GM12878 (cell line): Measurements from ENCODE around the gene ALKBH2. TPM values are rescaled to one million over a fixed set of nuclear protein-coding genes. Genes with fewer than 3 reads are reported as not detected.

Experiments
- ATAC-seq: fragments of 200-7000 bp; cut with Tn5 transposase; 3 replicates; pipeline ENCODE4 v1.9.1; 2020; ENCODE audit warnings: mild to moderate bottlenecking, moderate library complexity
- BruUV-seq: library from RNA; stranded (reverse); fragments of 400-500 nt; replicated peaks from 2 replicates; lab custom pipeline; 2021; lab: Mats Ljungman, UMichigan
- CTCF ChIA-PET: fragments of 300-600 bp; sonication (Branson Sonifier 250); formaldehyde crosslinking; extraction: SDS; loops from one replicate; lab custom pipeline; 2021; ENCODE audit warnings: inconsistent platforms; lab: Yijun Ruan, JAX
- POLR2A ChIA-PET: fragments of 350-600 bp; formaldehyde crosslinking; extraction: SDS; loops from one replicate; lab custom pipeline; 2021; ENCODE audit warnings: inconsistent platforms; lab: Charles Lee
- RAD21 ChIA-PET: fragments of 300-600 bp; sonication (Branson Sonifier 250); formaldehyde crosslinking; loops from one replicate; lab custom pipeline; 2023; ENCODE audit warnings: antibody characterized with exemption; ENCODE audit not compliant: unreplicated experiment; lab: Charles Lee
- SMC1A ChIA-PET: fragments of 300-600 bp; sonication (Branson Sonifier 250); formaldehyde crosslinking; loops from one replicate; lab custom pipeline; 2023; ENCODE audit not compliant: unreplicated experiment, uncharacterized antibody; lab: Charles Lee
- DNase-seq: peaks from one replicate; pipeline ENCODE4 v3.0.0-alpha.2; 2011; ENCODE audit warnings: low read depth, low spot score
- FAIRE-seq: peaks from 3 replicates; lab custom pipeline; 2011; peaks lifted over from hg19 to GRCh38; lab: Jason Lieb, UNC
- H2AFZ ChIP-seq: 2 replicates; pipeline ENCODE4 v1.6.0; 2011; ENCODE audit warnings: low read depth, low read length, control low read depth; ENCODE audit not compliant: control insufficient read depth
- H3K27ac ChIP-seq: 2 replicates; pipeline ENCODE4 v1.5.1; 2011; ENCODE audit warnings: control low read depth; ENCODE audit not compliant: control insufficient read depth, insufficient read depth
- H3K27me3 ChIP-seq, 2 experiments: replicated peaks in 1 of 2; 2 replicates each; pipeline versions ENCODE4 v1.6.0 to v1.6.1; 2011; ENCODE audit warnings: low read length in 1 of 2; ENCODE audit not compliant: control insufficient read depth in 2 of 2, insufficient read depth in 2 of 2
- H3K36me3 ChIP-seq, 2 experiments: 2 replicates each; pipeline ENCODE4 v1.5.1; 2011; ENCODE audit warnings: low read length in 1 of 2; ENCODE audit not compliant: control insufficient read depth in 2 of 2, insufficient read depth in 2 of 2
- H3K4me1 ChIP-seq: 2 replicates; pipeline ENCODE4 v1.6.1; 2011; ENCODE audit warnings: mild to moderate bottlenecking, low read length, moderate library complexity, mixed read lengths; ENCODE audit not compliant: control insufficient read depth, insufficient read depth
- H3K4me2 ChIP-seq: 2 replicates; pipeline ENCODE4 v1.6.0; 2011; ENCODE audit warnings: control low read depth; ENCODE audit not compliant: control insufficient read depth, insufficient read depth
- H3K4me3 ChIP-seq: fragments of 200-600 bp; sonication (generic); 2 replicates; pipeline ENCODE4 v1.5.1; 2016
- H3K79me2 ChIP-seq: 2 replicates; pipeline ENCODE4 v1.6.0; 2011; ENCODE audit warnings: low read length; ENCODE audit not compliant: control insufficient read depth, insufficient read depth
- H3K9ac ChIP-seq: 2 replicates; pipeline ENCODE4 v1.8.0; 2011; ENCODE audit warnings: low read length, control low read depth, mixed read lengths; ENCODE audit not compliant: control insufficient read depth, insufficient read depth
- H3K9me3 ChIP-seq: replicated peaks from 3 replicates; pipeline ENCODE4 v1.5.1; 2011; ENCODE audit warnings: mild to moderate bottlenecking, low read length; ENCODE audit not compliant: control insufficient read depth, insufficient read depth
- H4K20me1 ChIP-seq: 2 replicates; pipeline ENCODE4 v1.6.0; 2011; ENCODE audit not compliant: control insufficient read depth, insufficient read depth
- BCL11A ChIP-seq: IDR thresholded peaks from 2 replicates; pipeline ENCODE4 v1.6.1; 2011; ENCODE audit warnings: low read depth, low read length
- CBX5 ChIP-seq: sonication (generic); IDR thresholded peaks from 2 replicates; pipeline ENCODE4 v1.6.1; 2016; ENCODE audit warnings: low read depth, moderate library complexity, mild to moderate bottlenecking, inconsistent platforms
- CREB1 ChIP-seq: IDR thresholded peaks from 2 replicates; pipeline ENCODE4 v1.6.1; 2012; ENCODE audit warnings: low read depth, mild to moderate bottlenecking, inconsistent platforms
- CREM ChIP-seq: IDR thresholded peaks from 2 replicates; pipeline ENCODE4 v1.6.1; 2014; ENCODE audit warnings: antibody characterized with exemption, low read depth
- EZH2 ChIP-seq: IDR thresholded peaks from 2 replicates; pipeline ENCODE4 v1.6.1; 2012; ENCODE audit warnings: low read depth, mild to moderate bottlenecking, control low read depth, inconsistent platforms, low read length, borderline replicate concordance; ENCODE audit not compliant: control insufficient read depth
- HDGF ChIP-seq: fragments of 450-650 bp; IDR thresholded peaks from 2 replicates; pipeline ENCODE4 v1.6.1; 2016; ENCODE audit warnings: antibody characterized with exemption
- IKZF2 ChIP-seq, 2 experiments: fragments of 450-650 bp; IDR thresholded peaks; 2 replicates each; pipeline ENCODE4 v1.6.1; 2017; ENCODE audit warnings: mild to moderate bottlenecking in 2 of 2, moderate library complexity in 2 of 2
- NBN ChIP-seq: fragments of 450-650 bp; IDR thresholded peaks from 2 replicates; pipeline ENCODE4 v1.6.1; 2016
- NR2C2 ChIP-seq: IDR thresholded peaks from 2 replicates; pipeline ENCODE4 v1.6.1; 2011; ENCODE audit warnings: borderline replicate concordance, low read depth; ENCODE audit not compliant: control insufficient read depth, insufficient read length
- RAD21 ChIP-seq: IDR thresholded peaks from 2 replicates; pipeline ENCODE4 v1.6.1; 2011; ENCODE audit warnings: mild to moderate bottlenecking, low read depth, low read length, moderate library complexity; ENCODE audit not compliant: insufficient read depth
- RB1 ChIP-seq: fragments of 450-650 bp; formaldehyde crosslinking; IDR thresholded peaks from 2 replicates; pipeline ENCODE4 v1.6.1; 2017; ENCODE audit warnings: mild to moderate bottlenecking, borderline replicate concordance
- STAT3 ChIP-seq: IDR thresholded peaks from 2 replicates; pipeline ENCODE4 v1.6.1; 2011; ENCODE audit warnings: low read depth, low read length, improper control_type of control experiment
- TCF3 ChIP-seq: IDR thresholded peaks from 2 replicates; pipeline ENCODE4 v1.6.1; 2012; ENCODE audit warnings: low read depth, mild to moderate bottlenecking, low read length, borderline replicate concordance; ENCODE audit not compliant: insufficient read depth
- ZNF384 ChIP-seq: IDR thresholded peaks from 2 replicates; pipeline ENCODE4 v1.6.1; 2012; ENCODE audit warnings: low read depth, mild to moderate bottlenecking, low read length, improper control_type of control experiment, borderline replicate concordance
- WGBS: methylation state at CpG from one replicate; pipeline ENCODE4 v1.1.6; 2016; ENCODE audit warnings: low lambda C conversion rate; ENCODE audit not compliant: insufficient replicate concordance, insufficient coverage; ENCODE audit errors: missing lambda C conversion rate; 5-methylcytosine and 5-hydroxymethylcytosine counted together
- in situ Hi-C: fragments of 300-500 bp; cut with MboI; formaldehyde crosslinking; loops from 9 replicates; pipeline ENCODE4 v1.14.3; 2018; ENCODE audit warnings: mixed read lengths
- intact Hi-C: fragments of 100-400 bp; cut with micrococcal nuclease; formaldehyde crosslinking; loops from one replicate; pipeline ENCODE4 v1.14.2; 2022; ENCODE audit not compliant: unreplicated experiment
- polyA plus RNA-seq, 11 experiments: library from polyadenylated mRNA; depleted of rRNA in 4 of 11; unstranded in 6 of 11; stranded (reverse) in 5 of 11; fragments of >200 nt; fragmentation: Nextera tagmentation in 4 of 11; fragmentation: Illumina TruSeq in 1 of 11; extraction: Ambion mirVana in 4 of 11; extraction: Trizol in 1 of 11; gene quantifications; 1 replicate in 1 of 11; 2 replicates in 10 of 11; pipeline versions ENCODE4 v1.2.1 to v1.2.3, GENCODE V29; 2011 to 2016; ENCODE audit warnings: inconsistent platforms in 2 of 11, missing spikeins in 2 of 11, low read depth in 1 of 11
- total RNA-seq, 4 experiments: library from RNA; depleted of rRNA in 3 of 4; stranded (reverse); fragments of >200 nt in 3 of 4; fragmentation: Illumina TruSeq in 1 of 4; extraction: Trizol in 1 of 4; gene quantifications; 2 replicates each; pipeline versions ENCODE4 v1.2.1 to v1.2.3, GENCODE V29; 2013 to 2021
- TF ChIP-seq, protein P1 (sequence below): fragments of 150-350 bp; IDR thresholded peaks from 2 replicates; pipeline ENCODE4 v1.6.1; 2016; ENCODE audit warnings: low read depth, low read length
- TF ChIP-seq, protein P2 (sequence below): IDR thresholded peaks from 2 replicates; pipeline ENCODE4 v1.6.1; 2012; ENCODE audit warnings: low read depth, low read length, improper control_type of control experiment
- TF ChIP-seq, protein P3 (sequence below): IDR thresholded peaks from 2 replicates; pipeline ENCODE4 v1.6.1; 2011; ENCODE audit warnings: borderline replicate concordance, low read depth, mild to moderate bottlenecking, moderate library complexity, low read length; ENCODE audit not compliant: insufficient read depth, poor library complexity, severe bottlenecking

The ALKBH2 gene
- total and polyA plus RNA-seq, 10 of the 15 experiments (the other 5 are each of a cell fraction or from before 2014, with no cell fraction given) = 5.6 to 40.3 (median 31.2) TPM

DNA sequence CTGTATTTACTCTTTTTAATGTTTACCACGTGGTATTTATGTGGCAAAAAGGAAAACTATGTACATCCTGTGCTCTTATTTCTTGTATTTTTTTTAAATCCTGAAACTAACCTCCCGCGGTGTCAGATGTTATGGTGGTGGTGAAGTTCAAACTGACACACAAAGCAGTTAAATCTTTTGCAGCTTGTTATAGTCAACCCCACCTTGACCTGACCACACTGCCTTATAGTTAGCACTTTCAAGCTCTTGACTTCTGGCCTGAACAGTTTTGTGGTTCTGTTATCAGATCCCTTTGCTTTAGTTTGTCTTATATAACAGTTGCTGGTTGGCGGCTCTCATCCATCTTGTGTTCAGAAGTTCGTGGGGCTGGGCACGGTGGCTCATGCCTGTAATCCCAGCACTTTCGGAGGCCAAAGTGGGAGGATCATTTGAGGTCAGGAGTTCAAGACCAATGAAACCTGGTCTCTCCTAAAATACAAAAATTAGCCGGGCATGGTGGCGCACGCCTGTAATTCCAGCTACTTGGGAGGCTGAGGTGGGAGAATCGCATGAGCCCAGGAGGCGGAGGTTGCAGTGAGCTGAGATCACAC is 6.3 kb upstream of the ALKBH2 start:
- H2AFZ ChIP-seq = no peak overlapping the region
- POLR2A ChIA-PET = interaction anchor here (0.7 kb wide), 1 partner anchor 144 kb away, joined by 3 read pairs; no protein-coding TSS in a partner anchor
- no peak for TF ChIP-seq HDGF
- TF ChIP-seq CREB1 = no peak
- no peak for TF ChIP-seq CBX5
- TF ChIP-seq BCL11A = no peak
- TF ChIP-seq, protein P1, sequence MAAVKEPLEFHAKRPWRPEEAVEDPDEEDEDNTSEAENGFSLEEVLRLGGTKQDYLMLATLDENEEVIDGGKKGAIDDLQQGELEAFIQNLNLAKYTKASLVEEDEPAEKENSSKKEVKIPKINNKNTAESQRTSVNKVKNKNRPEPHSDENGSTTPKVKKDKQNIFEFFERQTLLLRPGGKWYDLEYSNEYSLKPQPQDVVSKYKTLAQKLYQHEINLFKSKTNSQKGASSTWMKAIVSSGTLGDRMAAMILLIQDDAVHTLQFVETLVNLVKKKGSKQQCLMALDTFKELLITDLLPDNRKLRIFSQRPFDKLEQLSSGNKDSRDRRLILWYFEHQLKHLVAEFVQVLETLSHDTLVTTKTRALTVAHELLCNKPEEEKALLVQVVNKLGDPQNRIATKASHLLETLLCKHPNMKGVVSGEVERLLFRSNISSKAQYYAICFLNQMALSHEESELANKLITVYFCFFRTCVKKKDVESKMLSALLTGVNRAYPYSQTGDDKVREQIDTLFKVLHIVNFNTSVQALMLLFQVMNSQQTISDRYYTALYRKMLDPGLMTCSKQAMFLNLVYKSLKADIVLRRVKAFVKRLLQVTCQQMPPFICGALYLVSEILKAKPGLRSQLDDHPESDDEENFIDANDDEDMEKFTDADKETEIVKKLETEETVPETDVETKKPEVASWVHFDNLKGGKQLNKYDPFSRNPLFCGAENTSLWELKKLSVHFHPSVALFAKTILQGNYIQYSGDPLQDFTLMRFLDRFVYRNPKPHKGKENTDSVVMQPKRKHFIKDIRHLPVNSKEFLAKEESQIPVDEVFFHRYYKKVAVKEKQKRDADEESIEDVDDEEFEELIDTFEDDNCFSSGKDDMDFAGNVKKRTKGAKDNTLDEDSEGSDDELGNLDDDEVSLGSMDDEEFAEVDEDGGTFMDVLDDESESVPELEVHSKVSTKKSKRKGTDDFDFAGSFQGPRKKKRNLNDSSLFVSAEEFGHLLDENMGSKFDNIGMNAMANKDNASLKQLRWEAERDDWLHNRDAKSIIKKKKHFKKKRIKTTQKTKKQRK = no peak
- TF ChIP-seq RB1 = no peak
- no peak for TF ChIP-seq RAD21
- TF ChIP-seq NR2C2 = no peak
- TF ChIP-seq, protein P2, sequence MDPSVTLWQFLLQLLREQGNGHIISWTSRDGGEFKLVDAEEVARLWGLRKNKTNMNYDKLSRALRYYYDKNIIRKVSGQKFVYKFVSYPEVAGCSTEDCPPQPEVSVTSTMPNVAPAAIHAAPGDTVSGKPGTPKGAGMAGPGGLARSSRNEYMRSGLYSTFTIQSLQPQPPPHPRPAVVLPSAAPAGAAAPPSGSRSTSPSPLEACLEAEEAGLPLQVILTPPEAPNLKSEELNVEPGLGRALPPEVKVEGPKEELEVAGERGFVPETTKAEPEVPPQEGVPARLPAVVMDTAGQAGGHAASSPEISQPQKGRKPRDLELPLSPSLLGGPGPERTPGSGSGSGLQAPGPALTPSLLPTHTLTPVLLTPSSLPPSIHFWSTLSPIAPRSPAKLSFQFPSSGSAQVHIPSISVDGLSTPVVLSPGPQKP = no peak
- no peak for TF ChIP-seq STAT3
- TF ChIP-seq NBN = no peak
- TF ChIP-seq, protein P3, sequence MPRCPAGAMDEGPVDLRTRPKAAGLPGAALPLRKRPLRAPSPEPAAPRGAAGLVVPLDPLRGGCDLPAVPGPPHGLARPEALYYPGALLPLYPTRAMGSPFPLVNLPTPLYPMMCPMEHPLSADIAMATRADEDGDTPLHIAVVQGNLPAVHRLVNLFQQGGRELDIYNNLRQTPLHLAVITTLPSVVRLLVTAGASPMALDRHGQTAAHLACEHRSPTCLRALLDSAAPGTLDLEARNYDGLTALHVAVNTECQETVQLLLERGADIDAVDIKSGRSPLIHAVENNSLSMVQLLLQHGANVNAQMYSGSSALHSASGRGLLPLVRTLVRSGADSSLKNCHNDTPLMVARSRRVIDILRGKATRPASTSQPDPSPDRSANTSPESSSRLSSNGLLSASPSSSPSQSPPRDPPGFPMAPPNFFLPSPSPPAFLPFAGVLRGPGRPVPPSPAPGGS = no peak
- no peak for TF ChIP-seq TCF3
- no peak for TF ChIP-seq EZH2
- TF ChIP-seq IKZF2 (IDR thresholded peaks at IDR 0.05) = no peak
- no peak for TF ChIP-seq ZNF384
- TF ChIP-seq CREM = no peak
- TF ChIP-seq, all 136 proteins: peak for 0
- Histone ChIP-seq H3K4me2 (peak overlapping the region; percentile 84), H3K4me1 (no peaks in the 10 kb centered on the region; the same call in 1 of the 2 replicates), H3K4me3 (peak overlapping the region; percentile 82), H3K79me2 (peaks cover 15% of the 10 kb centered on the region), H3K36me3 (peaks cover 5 to 6% of the 10 kb centered on the region in 2 experiments; a peak in 3 of 4 replicates), H3K27me3 (no peaks in the 10 kb centered on the region), H3K9ac (no peak overlapping the region), H3K27ac (no peak overlapping the region), H4K20me1 (no peaks in the 10 kb centered on the region), H3K9me3 (no peaks in the 10 kb centered on the region)
- CTCF ChIA-PET = interaction anchor here (0.9 to 3.5 kb wide), 4 partner anchors 12 to 587 kb away, joined by 3 to 19 read pairs (median 3); no protein-coding TSS in a partner anchor
- ATAC-seq (no peak), DNase-seq (no peak), FAIRE-seq (no peak)
- in situ Hi-C loops (loop anchor here (10.0 kb wide), 2 partner anchors 435 to 465 kb away; partner anchors contain the start of gene SELPLG), intact Hi-C loops (loop anchor here (10.0 kb wide), 1 partner anchor 465 kb away; the partner anchor contains the start of gene SELPLG)
- 89% methylated on average over 12 of the region's 12 CpGs for WGBS
- RAD21 ChIA-PET = no interaction called here
- SMC1A ChIA-PET = interaction anchor here (1.0 to 1.1 kb wide), 2 partner anchors 8 to 12 kb away, joined by 3 read pairs; no protein-coding TSS in a partner anchor
- BruUV-seq = no TSS peak
